Ovary (tissue), 9 donors: ENCODE data around the gene DACT2. TPM values are rescaled to one million over a fixed set of nuclear protein-coding genes. Genes with fewer than 3 reads are reported as not detected.
"Not testable (repeated sequence)": the region's sequence is repeated elsewhere in the genome, so short reads cannot be mapped to it uniquely, and the experiment has no call there.

ENCODE experiments used
- DNase-seq, 5 donors: peaks; one replicate each; pipeline ENCODE4 v3.0.0-alpha.2; 2019 to 2020
- H3K27ac ChIP-seq, 2 donors: fragments of 200-600 bp; one replicate each; pipeline versions ENCODE4 v1.5.1 to v1.8.0; 2019 to 2022
- H3K27me3 ChIP-seq: fragments of 200-600 bp; one replicate; pipeline ENCODE4 v1.8.0; 2022
- H3K36me3 ChIP-seq: fragments of 200-600 bp; sonication (generic); one replicate; pipeline ENCODE4 v1.5.1; 2019
- H3K4me1 ChIP-seq: one replicate; pipeline ENCODE4 v1.8.1; 2013; ENCODE audit warnings: mild to moderate bottlenecking, moderate library complexity; ENCODE audit not compliant: insufficient read depth
- H3K4me3 ChIP-seq: fragments of 200-600 bp; sonication (generic); one replicate; pipeline ENCODE4 v1.5.1; 2017
- H3K9me3 ChIP-seq, 2 donors: fragments of 200-600 bp in 1 of 2; sonication (generic) in 1 of 2; one replicate each; pipeline versions ENCODE4 v1.5.1 to v1.8.1; 2013 to 2019; ENCODE audit warnings: mild to moderate bottlenecking in 1 of 2, moderate library complexity in 1 of 2
- EP300 ChIP-seq: sonication (generic); formaldehyde crosslinking; IDR thresholded peaks from one replicate; pipeline ENCODE4 v1.6.1; 2017; ENCODE audit warnings: antibody characterized with exemption
- POLR2A ChIP-seq: fragments of 450-650 bp; IDR thresholded peaks from one replicate; pipeline ENCODE4 v1.6.1; 2017; ENCODE audit warnings: antibody characterized with exemption, mild to moderate bottlenecking, moderate library complexity
- WGBS, 3 donors: extraction: QIAGEN DNeasy Blood & Tissue Kit in 1 of 3; methylation state at CpG; one replicate each; pipeline versions ENCODE4 v1.1.5 to v1.1.7; 2013 to 2017; 5-methylcytosine and 5-hydroxymethylcytosine counted together
- intact Hi-C, 4 donors: fragments of 100-400 bp; cut with DNase I; formaldehyde crosslinking; loops; one replicate each; pipeline versions ENCODE4 v1.11.0 to v1.15.1; 2022 to 2023
- polyA plus RNA-seq, 2 donors: library from polyadenylated mRNA; stranded (reverse); fragments of 200-250 nt in 1 of 2; fragments of 350-450 nt in 1 of 2; fragmentation: Illumina TruSeq in 1 of 2; extraction: RNeasy Lipid Tissue Mini Kit (QIAGEN cat#74804) in 1 of 2; gene quantifications; one replicate each; pipeline ENCODE4 v1.2.3, GENCODE V29; 2013 to 2014
- total RNA-seq, 7 donors: library from RNA; depleted of rRNA in 2 of 7; stranded (reverse); fragments of >200 nt in 2 of 7; fragmentation: NEBNext Ultra II Directional in 3 of 7; extraction: Animal tissue kit (Norgen Biotek cat#: 25700) in 3 of 7; gene quantifications; one replicate each; pipeline versions ENCODE4 v1.1.0 to v1.2.4, GENCODE V29; 2016 to 2023
- TF ChIP-seq, protein P1 (sequence below), 3 donors: fragments of 450-650 bp in 2 of 3; fragments of 200-600 bp in 1 of 3; IDR thresholded peaks; one replicate each; pipeline versions ENCODE4 v1.5.1 to v1.8.0; 2016 to 2022; ENCODE audit warnings: antibody characterized with exemption in 3 of 3, mild to moderate bottlenecking in 1 of 3
- donor health status: DM: no; HTN: no; CAD: no; lungs with moderate emphysema.
- donor health status: DM: no; HTN: no; CAD: no.
- donor health status: Bipolar disorder and iron deficiency.
- donor health status: DM: yes; HTN: yes; CAD: no.
- donor health status: DM: no; HTN: no; CAD: no.
- donor health status: DM: yes; HTN: yes; CAD: no.

DACT2 gene
- total and polyA plus RNA-seq, 9 donors = 0.17 to 4.4 (median 0.71) TPM; not detected in 2

DNA sequence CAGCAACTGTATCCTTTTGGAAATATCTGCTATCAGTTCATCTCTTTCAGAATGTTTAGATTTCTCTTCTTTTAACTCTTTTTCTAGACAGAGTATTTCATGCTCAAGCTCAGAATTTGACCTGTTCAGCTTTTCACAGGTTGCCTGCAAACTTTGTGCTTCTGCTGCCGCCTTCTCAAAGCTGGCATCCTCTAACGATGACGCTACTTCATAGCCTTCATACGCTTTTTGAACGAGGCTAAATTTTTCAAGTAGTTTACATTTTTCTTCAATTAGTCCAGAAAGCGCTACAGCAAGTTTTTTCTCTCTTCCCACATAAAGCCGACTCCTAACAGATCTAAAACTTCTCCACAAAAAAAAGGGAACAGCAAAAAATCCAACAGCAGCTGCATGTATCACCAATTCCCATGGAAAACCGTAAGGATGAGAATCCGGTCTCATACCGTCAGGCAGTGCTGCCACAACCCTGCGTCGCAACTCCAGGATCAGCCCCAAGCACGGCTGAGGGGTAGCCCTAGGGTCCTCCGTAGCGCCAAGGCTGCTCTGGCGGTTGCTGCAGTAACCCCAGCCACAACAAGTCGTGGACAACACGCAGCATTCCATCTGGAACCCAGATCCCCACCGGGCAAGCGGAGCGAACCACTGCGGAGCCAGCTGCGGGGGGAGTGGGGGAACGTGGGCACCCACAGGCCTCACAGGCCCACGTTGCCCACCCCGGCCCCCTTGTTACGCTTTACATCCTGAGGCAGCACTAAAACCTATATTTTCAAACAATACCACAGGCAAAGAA lies 30.6 kb downstream of the DACT2 start:
- Histone ChIP-seq H3K9me3 (no peaks in the 10 kb centered on the region), H3K4me1 (no peaks in the 10 kb centered on the region), H3K27ac (no peak overlapping the region), H3K27me3 (no peaks in the 10 kb centered on the region), H3K4me3 (no peak overlapping the region), H3K36me3 (no peaks in the 10 kb centered on the region)
- intact Hi-C loops = no loop called here
- TF ChIP-seq EP300 = no peak
- TF ChIP-seq POLR2A = no peak
- TF ChIP-seq, protein P1, sequence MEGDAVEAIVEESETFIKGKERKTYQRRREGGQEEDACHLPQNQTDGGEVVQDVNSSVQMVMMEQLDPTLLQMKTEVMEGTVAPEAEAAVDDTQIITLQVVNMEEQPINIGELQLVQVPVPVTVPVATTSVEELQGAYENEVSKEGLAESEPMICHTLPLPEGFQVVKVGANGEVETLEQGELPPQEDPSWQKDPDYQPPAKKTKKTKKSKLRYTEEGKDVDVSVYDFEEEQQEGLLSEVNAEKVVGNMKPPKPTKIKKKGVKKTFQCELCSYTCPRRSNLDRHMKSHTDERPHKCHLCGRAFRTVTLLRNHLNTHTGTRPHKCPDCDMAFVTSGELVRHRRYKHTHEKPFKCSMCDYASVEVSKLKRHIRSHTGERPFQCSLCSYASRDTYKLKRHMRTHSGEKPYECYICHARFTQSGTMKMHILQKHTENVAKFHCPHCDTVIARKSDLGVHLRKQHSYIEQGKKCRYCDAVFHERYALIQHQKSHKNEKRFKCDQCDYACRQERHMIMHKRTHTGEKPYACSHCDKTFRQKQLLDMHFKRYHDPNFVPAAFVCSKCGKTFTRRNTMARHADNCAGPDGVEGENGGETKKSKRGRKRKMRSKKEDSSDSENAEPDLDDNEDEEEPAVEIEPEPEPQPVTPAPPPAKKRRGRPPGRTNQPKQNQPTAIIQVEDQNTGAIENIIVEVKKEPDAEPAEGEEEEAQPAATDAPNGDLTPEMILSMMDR (IDR thresholded peaks at IDR 0.05) = no peak
- DNase-seq = no peak
- WGBS, 3 donors = 84 to 90% (median 88%) methylated on average over 27 of the region's 27 CpGs

DNA sequence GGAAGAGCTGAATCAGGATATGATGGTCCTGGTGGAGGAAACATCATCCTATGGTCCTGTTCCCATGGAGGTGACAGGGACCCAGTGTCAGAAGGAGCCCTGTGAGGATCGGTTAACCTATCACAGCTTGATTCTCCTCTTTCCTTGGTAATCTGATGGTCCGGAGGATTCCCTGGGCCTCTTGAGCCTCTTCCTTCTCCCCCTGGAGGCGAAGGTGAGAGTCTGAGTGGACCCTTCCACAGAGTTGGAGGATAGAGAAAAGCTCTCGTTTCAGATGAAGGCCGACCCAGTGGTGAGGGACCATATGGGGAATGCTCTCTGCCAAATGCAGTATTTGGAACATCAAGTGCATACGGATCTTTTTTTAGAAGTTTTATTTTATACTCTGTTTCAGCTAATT lies 32.1 kb downstream of the DACT2 start:
- DNase-seq, H3K27me3 ChIP-seq, intact Hi-C loops, H3K36me3 ChIP-seq, H3K4me3 ChIP-seq, H3K4me1 ChIP-seq, H3K9me3 ChIP-seq, H3K27ac ChIP-seq: not testable (repeated sequence)
- WGBS, 3 donors = 62 to 70% (median 70%) methylated on average over 6 of the region's 6 CpGs

DNA sequence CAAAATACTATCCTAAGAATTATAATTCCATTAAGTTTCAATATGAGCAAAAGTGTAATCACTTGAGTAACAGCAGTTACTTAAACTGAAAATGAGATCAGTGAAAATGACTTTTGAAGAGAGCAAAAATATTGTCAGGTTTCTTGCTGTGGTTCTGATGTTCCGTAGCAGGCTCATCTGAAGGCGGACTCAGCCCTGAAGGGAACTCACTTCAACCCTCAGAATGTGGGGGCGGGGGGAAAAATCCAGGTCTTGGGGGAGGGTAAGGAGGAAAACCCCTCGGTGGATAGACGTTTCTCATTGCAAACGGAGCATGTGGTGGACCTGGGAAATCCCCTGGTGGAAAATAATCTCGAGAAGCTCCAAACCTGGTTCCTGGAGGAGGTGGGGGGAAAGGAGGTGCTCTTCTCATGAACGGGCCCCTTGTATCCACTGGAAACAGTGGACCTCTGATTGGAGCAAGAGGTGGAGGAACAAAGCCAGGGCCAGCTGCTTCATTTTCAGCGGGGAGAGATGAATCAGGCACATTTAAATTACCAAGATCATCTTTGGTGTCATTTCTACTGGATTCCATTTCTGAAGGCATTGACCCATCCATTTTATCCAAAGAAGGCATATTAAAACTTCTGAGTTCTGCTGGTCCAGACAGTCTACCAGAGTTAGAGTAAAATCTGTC lies 32.7 kb downstream of the DACT2 start:
- H3K36me3 ChIP-seq, H3K4me1 ChIP-seq, H3K9me3 ChIP-seq, H3K4me3 ChIP-seq, H3K27me3 ChIP-seq, intact Hi-C loops, H3K27ac ChIP-seq, DNase-seq: not testable (repeated sequence)
- WGBS, 3 donors = 78 to 86% (median 80%) methylated on average over 8 to 9 of the region's 9 CpGs

DNA sequence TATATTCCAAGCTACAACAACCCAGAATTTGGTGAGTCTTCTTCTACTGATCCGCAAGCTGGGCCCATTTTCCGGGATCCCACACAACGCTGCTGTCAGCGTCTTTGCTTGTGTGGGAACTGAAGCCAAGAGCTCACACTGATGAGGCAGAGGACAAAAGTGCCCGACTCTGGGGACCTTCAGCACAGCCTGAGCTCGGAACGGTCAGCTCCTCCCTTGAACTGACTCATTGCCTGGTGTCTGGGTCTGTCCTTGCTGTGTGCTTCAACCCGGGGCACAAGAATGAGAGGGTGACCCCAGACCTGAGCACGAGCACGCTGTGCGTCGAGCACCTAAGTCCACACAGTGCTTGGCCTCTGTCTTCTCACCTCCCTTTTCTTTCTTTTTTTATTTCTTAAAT lies 33.5 kb downstream of the DACT2 start:
- Histone ChIP-seq H3K27ac (no peak overlapping the region), H3K4me3 (no peak overlapping the region), H3K9me3 (no peaks in the 10 kb centered on the region), H3K4me1 (no peaks in the 10 kb centered on the region), H3K27me3 (no peaks in the 10 kb centered on the region), H3K36me3 (no peaks in the 10 kb centered on the region)
- TF ChIP-seq, protein P1 (IDR thresholded peaks at IDR 0.05) = no peak
- TF ChIP-seq POLR2A = no peak
- no peak for TF ChIP-seq EP300
- intact Hi-C loops = no loop called here
- 74 to 83% (median 77%) methylated on average over 12 of the region's 12 CpGs for WGBS, 3 donors
- DNase-seq = no peak

DNA sequence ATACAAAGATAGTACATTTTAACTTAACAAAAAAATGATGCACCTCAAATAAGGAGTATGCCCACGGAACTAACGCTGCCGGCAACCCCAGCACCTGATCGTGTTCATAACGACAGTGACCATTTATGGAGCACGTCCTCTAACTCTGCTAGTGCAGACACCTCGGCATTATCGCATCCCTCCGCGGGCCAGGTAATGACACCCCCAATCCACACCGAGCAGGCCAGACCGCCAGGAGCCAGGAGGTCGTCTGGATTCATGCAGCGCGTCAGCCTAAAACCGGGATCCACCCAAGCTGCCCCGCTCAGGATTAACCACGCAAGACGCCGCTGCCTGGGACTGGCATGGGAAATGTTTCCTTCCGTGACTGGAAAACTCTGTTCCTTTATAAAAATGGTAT lies 34.1 kb downstream of the DACT2 start:
- H3K4me1 ChIP-seq = no peaks in the 10 kb centered on the region
- no peaks in the 10 kb centered on the region for H3K36me3 ChIP-seq
- intact Hi-C loops = no loop called here
- no peak overlapping the region for H3K27ac ChIP-seq
- H3K9me3 ChIP-seq = no peaks in the 10 kb centered on the region
- no peaks in the 10 kb centered on the region for H3K27me3 ChIP-seq
- WGBS, 3 donors = 94 to 97% (median 95%) methylated on average over 21 of the region's 21 CpGs
- DNase-seq = no peak
- no peak for TF ChIP-seq POLR2A
- TF ChIP-seq, protein P1 (IDR thresholded peaks at IDR 0.05) = no peak
- no peak for TF ChIP-seq EP300
- H3K4me3 ChIP-seq = no peak overlapping the region
